PFSK-1 (cell line): ENCODE measurements around the gene NPR1.

ENCODE experiments used
- FOXP2 ChIP-seq: optimal IDR thresholded peaks from 2 replicates; pipeline ENCODE3; 2011; ENCODE audit warnings: borderline replicate concordance, control low read depth, inconsistent platforms; ENCODE audit not compliant: insufficient read depth; ENCODE audit errors: extremely low read length, extremely low read depth
- POLR2AphosphoS5 ChIP-seq: IDR thresholded peaks from 2 replicates; pipeline ENCODE4 v1.6.1; 2012; ENCODE audit warnings: low read depth, mild to moderate bottlenecking, control low read depth, low read length, moderate library complexity
- SIN3A ChIP-seq: IDR thresholded peaks from 2 replicates; pipeline ENCODE4 v1.6.1; 2012; ENCODE audit warnings: mild to moderate bottlenecking, low read length, moderate library complexity, borderline replicate concordance; ENCODE audit not compliant: insufficient read depth
- TAF1 ChIP-seq: IDR thresholded peaks from 2 replicates; pipeline ENCODE4 v1.6.1; 2012; ENCODE audit warnings: low read length, control low read depth, borderline replicate concordance; ENCODE audit not compliant: insufficient read depth
- TF ChIP-seq, protein P1 (sequence below), 2 experiments: IDR thresholded peaks; 2 replicates each; pipeline versions ENCODE4 v1.6.1 to v1.8.0; 2011 to 2012; ENCODE audit warnings: low read depth in 2 of 2, low read length in 2 of 2, control low read depth in 1 of 2, inconsistent platforms in 1 of 2, mild to moderate bottlenecking in 1 of 2, moderate library complexity in 1 of 2; ENCODE audit not compliant: insufficient read depth in 1 of 2

DNA sequence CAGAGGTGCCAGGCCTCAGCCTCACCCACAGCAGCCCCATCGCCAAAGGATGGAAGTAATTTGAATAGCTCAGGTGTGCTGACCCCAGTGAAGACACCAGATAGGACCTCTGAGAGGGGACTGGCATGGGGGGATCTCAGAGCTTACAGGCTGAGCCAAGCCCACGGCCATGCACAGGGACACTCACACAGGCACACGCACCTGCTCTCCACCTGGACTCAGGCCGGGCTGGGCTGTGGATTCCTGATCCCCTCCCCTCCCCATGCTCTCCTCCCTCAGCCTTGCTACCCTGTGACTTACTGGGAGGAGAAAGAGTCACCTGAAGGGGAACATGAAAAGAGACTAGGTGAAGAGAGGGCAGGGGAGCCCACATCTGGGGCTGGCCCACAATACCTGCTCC is 15.0 kb downstream of the NPR1 start:
- TF ChIP-seq POLR2AphosphoS5, result no peak
- TF ChIP-seq, protein P1, sequence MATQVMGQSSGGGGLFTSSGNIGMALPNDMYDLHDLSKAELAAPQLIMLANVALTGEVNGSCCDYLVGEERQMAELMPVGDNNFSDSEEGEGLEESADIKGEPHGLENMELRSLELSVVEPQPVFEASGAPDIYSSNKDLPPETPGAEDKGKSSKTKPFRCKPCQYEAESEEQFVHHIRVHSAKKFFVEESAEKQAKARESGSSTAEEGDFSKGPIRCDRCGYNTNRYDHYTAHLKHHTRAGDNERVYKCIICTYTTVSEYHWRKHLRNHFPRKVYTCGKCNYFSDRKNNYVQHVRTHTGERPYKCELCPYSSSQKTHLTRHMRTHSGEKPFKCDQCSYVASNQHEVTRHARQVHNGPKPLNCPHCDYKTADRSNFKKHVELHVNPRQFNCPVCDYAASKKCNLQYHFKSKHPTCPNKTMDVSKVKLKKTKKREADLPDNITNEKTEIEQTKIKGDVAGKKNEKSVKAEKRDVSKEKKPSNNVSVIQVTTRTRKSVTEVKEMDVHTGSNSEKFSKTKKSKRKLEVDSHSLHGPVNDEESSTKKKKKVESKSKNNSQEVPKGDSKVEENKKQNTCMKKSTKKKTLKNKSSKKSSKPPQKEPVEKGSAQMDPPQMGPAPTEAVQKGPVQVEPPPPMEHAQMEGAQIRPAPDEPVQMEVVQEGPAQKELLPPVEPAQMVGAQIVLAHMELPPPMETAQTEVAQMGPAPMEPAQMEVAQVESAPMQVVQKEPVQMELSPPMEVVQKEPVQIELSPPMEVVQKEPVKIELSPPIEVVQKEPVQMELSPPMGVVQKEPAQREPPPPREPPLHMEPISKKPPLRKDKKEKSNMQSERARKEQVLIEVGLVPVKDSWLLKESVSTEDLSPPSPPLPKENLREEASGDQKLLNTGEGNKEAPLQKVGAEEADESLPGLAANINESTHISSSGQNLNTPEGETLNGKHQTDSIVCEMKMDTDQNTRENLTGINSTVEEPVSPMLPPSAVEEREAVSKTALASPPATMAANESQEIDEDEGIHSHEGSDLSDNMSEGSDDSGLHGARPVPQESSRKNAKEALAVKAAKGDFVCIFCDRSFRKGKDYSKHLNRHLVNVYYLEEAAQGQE (IDR thresholded peaks at IDR 0.05; ENCODE audit: insufficient read depth in 1 of 2, low read depth in 2 of 2, low read length in 2 of 2), result no peak
- TF ChIP-seq SIN3A, result no peak
- no peak for TF ChIP-seq FOXP2
- TF ChIP-seq TAF1, result no peak
